HepG2 (cell line): Measurements from ENCODE around the gene ANXA9. TPM values are rescaled to one million over a fixed set of nuclear protein-coding genes. Genes with fewer than 3 reads are reported as not detected.

Experiments
- ATAD3A ChIP-seq: sonication (generic); formaldehyde crosslinking; IDR thresholded peaks from 2 replicates; pipeline ENCODE4 v1.4.0; 2020; ENCODE audit warnings: missing genetic modification reagents
- CREB1 ChIP-seq, 2 experiments: fragments of 450-650 bp in 1 of 2; IDR thresholded peaks; 2 replicates each; pipeline ENCODE4 v1.6.1; 2016 to 2017; ENCODE audit warnings: control low read depth in 1 of 2, mild to moderate bottlenecking in 1 of 2, missing compliant biosample characterization in 1 of 2, missing genetic modification characterization in 1 of 2
- DNMT1 ChIP-seq: sonication (generic); formaldehyde crosslinking; IDR thresholded peaks from 2 replicates; pipeline ENCODE4 v1.5.1; 2020; ENCODE audit warnings: mild to moderate bottlenecking, missing genetic modification reagents
- ETV5 ChIP-seq: IDR thresholded peaks from 2 replicates; pipeline ENCODE4 v1.6.1; 2018; ENCODE audit warnings: missing biosample characterization, missing genetic modification reagents, inconsistent platforms, borderline replicate concordance
- HNF4A ChIP-seq: sonication (generic); formaldehyde crosslinking; IDR thresholded peaks from 2 replicates; pipeline ENCODE4 v1.4.0; 2020; ENCODE audit warnings: missing genetic modification reagents
- NFKB2 ChIP-seq: sonication (generic); formaldehyde crosslinking; IDR thresholded peaks from 2 replicates; pipeline ENCODE4 v1.4.0; 2020; ENCODE audit warnings: missing genetic modification reagents, borderline replicate concordance
- NR2C2 ChIP-seq: sonication (generic); formaldehyde crosslinking; IDR thresholded peaks from 2 replicates; pipeline ENCODE4 v1.4.0; 2020; ENCODE audit warnings: missing genetic modification reagents, mild to moderate bottlenecking, moderate library complexity, borderline replicate concordance
- TFDP1 ChIP-seq: IDR thresholded peaks from 2 replicates; pipeline ENCODE4 v1.6.1; 2016; ENCODE audit warnings: missing compliant biosample characterization, missing genetic modification reagents, borderline replicate concordance
- XRCC5 ChIP-seq: fragments of 200-400 bp; formaldehyde crosslinking; optimal IDR thresholded peaks from 2 replicates; pipeline ENCODE3; 2017; ENCODE audit warnings: mild to moderate bottlenecking, low read length
- ZFP37 ChIP-seq: sonication (generic); formaldehyde crosslinking; IDR thresholded peaks from 2 replicates; pipeline ENCODE4 v1.4.0; 2020; ENCODE audit warnings: missing genetic modification reagents, borderline replicate concordance
- ZFP41 ChIP-seq: sonication (generic); formaldehyde crosslinking; IDR thresholded peaks from 2 replicates; pipeline ENCODE4 v1.4.0; 2020; ENCODE audit warnings: mild to moderate bottlenecking, missing genetic modification reagents, borderline replicate concordance
- ZFP90 ChIP-seq: sonication (generic); formaldehyde crosslinking; IDR thresholded peaks from 2 replicates; pipeline ENCODE4 v1.8.0; 2022; ENCODE audit warnings: missing genetic modification reagents, mild to moderate bottlenecking, inconsistent platforms, borderline replicate concordance
- ZFY ChIP-seq: sonication (generic); formaldehyde crosslinking; IDR thresholded peaks from 2 replicates; pipeline ENCODE4 v1.4.0; 2020; ENCODE audit warnings: missing genetic modification reagents
- ZNF274 ChIP-seq: sonication (generic); formaldehyde crosslinking; IDR thresholded peaks from 2 replicates; pipeline ENCODE4 v1.5.1; 2020; ENCODE audit warnings: mild to moderate bottlenecking, missing genetic modification reagents
- ZNF441 ChIP-seq: sonication (generic); formaldehyde crosslinking; IDR thresholded peaks from 2 replicates; pipeline ENCODE4 v1.7.0; 2021; ENCODE audit warnings: missing genetic modification reagents, borderline replicate concordance
- ZNF569 ChIP-seq: sonication (generic); formaldehyde crosslinking; IDR thresholded peaks from 2 replicates; pipeline ENCODE4 v1.5.0; 2020; ENCODE audit warnings: mild to moderate bottlenecking, missing genetic modification reagents, moderate library complexity, borderline replicate concordance
- ZNF589 ChIP-seq: sonication (generic); formaldehyde crosslinking; conservative IDR thresholded peaks from 2 replicates; pipeline ENCODE4 v1.8.0; 2022; ENCODE audit warnings: mild to moderate bottlenecking, moderate library complexity, missing genetic modification reagents
- ZNF879 ChIP-seq: sonication (generic); formaldehyde crosslinking; IDR thresholded peaks from 2 replicates; pipeline ENCODE4 v1.8.1; 2023; ENCODE audit warnings: missing genetic modification reagents
- polyA plus RNA-seq, 8 experiments: library from polyadenylated mRNA; depleted of rRNA in 3 of 8; stranded (reverse) in 7 of 8; unstranded in 1 of 8; fragments of >200 nt; fragmentation: Illumina TruSeq in 4 of 8; extraction: Trizol in 4 of 8; gene quantifications; 2 replicates each; pipeline versions ENCODE4 v1.2.1 to v1.2.3, GENCODE V29; 2011 to 2016; ENCODE audit warnings: low read depth in 4 of 8, missing spikeins in 1 of 8, mixed read lengths in 1 of 8; ENCODE audit not compliant: insufficient read depth in 1 of 8
- total RNA-seq, 5 experiments: library from RNA; depleted of rRNA; stranded (reverse); fragments of >200 nt; fragmentation: Illumina TruSeq; extraction: Trizol; gene quantifications; 2 replicates each; pipeline ENCODE4 v1.2.3, GENCODE V29; 2016; ENCODE audit warnings: low read depth in 1 of 5
- TF ChIP-seq, protein P1 (sequence below): sonication (generic); formaldehyde crosslinking; IDR thresholded peaks from 2 replicates; pipeline ENCODE4 v1.5.1; 2020; ENCODE audit warnings: missing genetic modification reagents, mild to moderate bottlenecking, borderline replicate concordance
- TF ChIP-seq, protein P2 (sequence below): sonication (generic); formaldehyde crosslinking; conservative IDR thresholded peaks from 2 replicates; pipeline ENCODE4 v1.5.0; 2020; ENCODE audit warnings: missing genetic modification reagents
- TF ChIP-seq, protein P3 (sequence below): IDR thresholded peaks from 2 replicates; pipeline ENCODE4 v1.6.1; 2012; ENCODE audit warnings: inconsistent platforms

ANXA9 gene
- total and polyA plus RNA-seq, 2 of the 13 experiments (the other 11 are each of a cell fraction or from before 2014, with no cell fraction given), result 13.3 to 23.9 TPM

DNA sequence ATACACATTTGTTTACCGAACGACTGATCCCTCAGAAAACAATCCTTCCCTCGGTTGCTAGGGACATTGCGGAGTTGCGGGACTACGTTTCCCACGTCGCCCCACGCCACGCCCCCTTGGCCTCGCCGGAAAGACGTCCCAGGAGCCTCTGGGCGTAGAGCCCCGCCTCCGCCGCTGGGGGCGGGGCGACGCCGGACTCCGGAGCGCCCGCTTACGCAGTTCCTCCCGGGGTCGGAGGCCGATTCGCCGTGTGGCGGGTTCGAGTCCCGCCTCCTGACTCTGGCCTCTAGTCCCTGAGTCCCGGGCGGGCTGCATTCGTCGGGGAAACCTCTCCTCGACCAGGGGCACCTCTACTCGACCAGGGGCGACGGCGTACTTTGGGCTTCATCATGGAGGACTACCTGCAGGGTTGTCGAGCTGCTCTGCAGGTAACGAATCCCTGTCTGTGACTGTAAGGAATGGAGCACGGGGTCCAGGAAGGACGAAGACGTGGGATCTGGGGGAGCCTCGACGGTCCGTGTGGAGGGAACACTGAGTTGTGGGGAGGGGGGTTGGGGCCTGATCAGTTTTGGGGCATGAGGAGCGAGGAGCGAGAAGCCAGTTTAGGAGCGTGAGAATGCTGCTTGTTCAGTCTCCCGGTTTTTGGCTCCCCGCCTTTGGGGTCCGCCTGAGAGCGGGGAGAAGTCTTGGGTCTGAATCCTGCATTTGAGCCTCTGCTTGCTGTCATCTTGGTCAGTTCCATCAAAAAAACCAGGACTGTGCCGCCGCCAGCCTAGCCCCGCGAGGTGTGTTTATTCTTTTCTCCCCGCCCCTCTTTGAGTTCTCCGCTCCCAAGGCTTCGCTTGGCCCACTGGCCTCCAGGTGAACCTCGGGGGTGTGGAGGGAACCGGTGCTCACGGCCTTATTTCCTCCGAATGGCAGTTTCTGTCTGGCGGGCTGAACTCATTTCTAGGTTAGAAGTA, 26.4 kb downstream of the ANXA9 start, which contains the start of gene PRUNE1 (continued):
- TF ChIP-seq XRCC5, result no peak
- TF ChIP-seq ZNF569 (CRISPR knock-in tag), result no peak
- TF ChIP-seq ZFP90, result peak; percentile 91; the same call in 1 of the 2 replicates
- peak; percentile 46 for TF ChIP-seq HNF4A
- TF ChIP-seq ATAD3A (CRISPR knock-in tag), result no peak
- no peak; the same call in 1 of the 2 replicates for TF ChIP-seq ZNF879 (CRISPR knock-in tag)
- peak; percentile 39; the same call in 1 of the 2 replicates for TF ChIP-seq DNMT1 (CRISPR knock-in tag)
- TF ChIP-seq, protein P1, sequence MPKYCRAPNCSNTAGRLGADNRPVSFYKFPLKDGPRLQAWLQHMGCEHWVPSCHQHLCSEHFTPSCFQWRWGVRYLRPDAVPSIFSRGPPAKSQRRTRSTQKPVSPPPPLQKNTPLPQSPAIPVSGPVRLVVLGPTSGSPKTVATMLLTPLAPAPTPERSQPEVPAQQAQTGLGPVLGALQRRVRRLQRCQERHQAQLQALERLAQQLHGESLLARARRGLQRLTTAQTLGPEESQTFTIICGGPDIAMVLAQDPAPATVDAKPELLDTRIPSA (CRISPR knock-in tag), result no peak
- TF ChIP-seq NR2C2, result peak; percentile 93
- TF ChIP-seq, protein P2, sequence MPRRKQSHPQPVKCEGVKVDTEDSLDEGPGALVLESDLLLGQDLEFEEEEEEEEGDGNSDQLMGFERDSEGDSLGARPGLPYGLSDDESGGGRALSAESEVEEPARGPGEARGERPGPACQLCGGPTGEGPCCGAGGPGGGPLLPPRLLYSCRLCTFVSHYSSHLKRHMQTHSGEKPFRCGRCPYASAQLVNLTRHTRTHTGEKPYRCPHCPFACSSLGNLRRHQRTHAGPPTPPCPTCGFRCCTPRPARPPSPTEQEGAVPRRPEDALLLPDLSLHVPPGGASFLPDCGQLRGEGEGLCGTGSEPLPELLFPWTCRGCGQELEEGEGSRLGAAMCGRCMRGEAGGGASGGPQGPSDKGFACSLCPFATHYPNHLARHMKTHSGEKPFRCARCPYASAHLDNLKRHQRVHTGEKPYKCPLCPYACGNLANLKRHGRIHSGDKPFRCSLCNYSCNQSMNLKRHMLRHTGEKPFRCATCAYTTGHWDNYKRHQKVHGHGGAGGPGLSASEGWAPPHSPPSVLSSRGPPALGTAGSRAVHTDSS (CRISPR knock-in tag), result no peak
- 0 out of 2 replicates have a peak, but pooled peaks have one; percentile 21 for TF ChIP-seq ZNF589 (CRISPR knock-in tag)
- peak; percentile 30; the same call in 1 of the 2 replicates for TF ChIP-seq ZNF441
- TF ChIP-seq ZFP41 (CRISPR knock-in tag), result no peak
- TF ChIP-seq ZFY (CRISPR knock-in tag), result peak; percentile 63
- TF ChIP-seq TFDP1 (CRISPR knock-in tag), result peak; percentile 9; the same call in 1 of the 2 replicates
- peak; percentile 74; the same call in 1 of the 2 replicates for TF ChIP-seq ZNF274 (CRISPR knock-in tag)
- peak; percentile 83 for TF ChIP-seq CREB1 (IDR thresholded peaks at IDR 0.05)
- TF ChIP-seq CREB1 (CRISPR knock-in tag; IDR thresholded peaks at IDR 0.05), result peak; percentile 87
- peak; percentile 64; the same call in 1 of the 2 replicates for TF ChIP-seq NFKB2
- 0 out of 2 replicates have a peak, but pooled peaks have one; percentile 29 for TF ChIP-seq ZFP37 (CRISPR knock-in tag)
- TF ChIP-seq, protein P3, sequence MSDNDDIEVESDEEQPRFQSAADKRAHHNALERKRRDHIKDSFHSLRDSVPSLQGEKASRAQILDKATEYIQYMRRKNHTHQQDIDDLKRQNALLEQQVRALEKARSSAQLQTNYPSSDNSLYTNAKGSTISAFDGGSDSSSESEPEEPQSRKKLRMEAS, result peak; percentile 53; the same call in 1 of the 2 replicates
- no peak; the same call in 1 of the 2 replicates for TF ChIP-seq ETV5 (CRISPR knock-in tag)
